Stomach (tissue), 9 donors: ENCODE results near the gene GMNC. TPM values are rescaled to one million over a fixed set of nuclear protein-coding genes. Genes with fewer than 3 reads are reported as not detected.

Experiments used
- DNase-seq, 2 donors: peaks; one replicate each; pipeline versions ENCODE4 v3.0.0 to v3.0.0-alpha.2; 2013 to 2019
- H3K27ac ChIP-seq, 5 donors: fragments of 200-600 bp in 4 of 5; sonication (generic) in 4 of 5; one replicate each; pipeline ENCODE4 v1.5.1; 2013 to 2019; ENCODE audit warnings: mild to moderate bottlenecking in 1 of 5, moderate library complexity in 1 of 5
- H3K27me3 ChIP-seq, 3 donors: fragments of 200-600 bp; sonication (generic); one replicate each; pipeline ENCODE4 v1.5.1; 2017 to 2019; ENCODE audit warnings: mixed run types in 1 of 3
- H3K36me3 ChIP-seq, 4 donors: fragments of 200-600 bp; sonication (generic); 1 replicate in 3 of 4; 2 replicates in 1 of 4; pipeline ENCODE4 v1.5.1; 2016 to 2019
- H3K4me1 ChIP-seq, 4 donors: fragments of 200-600 bp; sonication (generic); one replicate each; pipeline ENCODE4 v1.5.1; 2016 to 2019
- H3K4me3 ChIP-seq, 4 donors: fragments of 200-600 bp; sonication (generic) in 3 of 4; one replicate each; pipeline ENCODE4 v1.5.1; 2016 to 2019; ENCODE audit warnings: mild to moderate bottlenecking in 1 of 4
- H3K9me3 ChIP-seq, 4 donors: fragments of 200-600 bp; sonication (generic); one replicate each; pipeline ENCODE4 v1.5.1; 2016 to 2019
- EP300 ChIP-seq: sonication (generic); formaldehyde crosslinking; IDR thresholded peaks from one replicate; pipeline ENCODE4 v1.6.1; 2017; ENCODE audit warnings: antibody characterized with exemption
- POLR2A ChIP-seq, 4 donors: fragments of 450-650 bp; IDR thresholded peaks; one replicate each; pipeline ENCODE4 v1.6.1; 2016; ENCODE audit warnings: antibody characterized with exemption in 4 of 4, control low read depth in 2 of 4, mild to moderate bottlenecking in 1 of 4, moderate library complexity in 1 of 4
- POLR2AphosphoS5 ChIP-seq, 3 donors: sonication (generic); formaldehyde crosslinking; IDR thresholded peaks; one replicate each; pipeline ENCODE4 v1.6.1; 2016; ENCODE audit warnings: antibody characterized with exemption in 3 of 3
- WGBS, 5 donors: extraction: QIAGEN DNeasy Blood & Tissue Kit in 3 of 5; methylation state at CpG; one replicate each; pipeline versions ENCODE4 v1.1.5 to v1.1.7; 2013 to 2018; 5-methylcytosine and 5-hydroxymethylcytosine counted together
- intact Hi-C: fragments of 100-400 bp; cut with DNase I; formaldehyde crosslinking; loops from one replicate; pipeline ENCODE4 v1.15.1; 2023; ENCODE audit warnings: low total_unique reads
- polyA plus RNA-seq, 3 donors: library from polyadenylated mRNA; stranded (reverse); fragments of 200-250 nt; gene quantifications; one replicate each; pipeline ENCODE4 v1.2.3, GENCODE V29; 2013
- total RNA-seq, 5 donors: library from RNA; depleted of rRNA; stranded (reverse); fragments of >200 nt; gene quantifications; one replicate each; pipeline versions ENCODE4 v1.1.0 to v1.2.3, GENCODE V29; 2014 to 2016
- TF ChIP-seq, protein P1 (sequence below), 7 experiments: fragments of 450-650 bp in 4 of 7; fragments of 200-600 bp in 3 of 7; sonication (generic) in 3 of 7; IDR thresholded peaks; one replicate each; pipeline ENCODE4 v1.5.1; 2016 to 2019; ENCODE audit warnings: antibody characterized with exemption in 7 of 7, control low read depth in 2 of 7, mild to moderate bottlenecking in 1 of 7
- donor health status: healthy with polysubstance abuse.
- donor health status: Bipolar disorder and iron deficiency.
- donor health status: healthy.

The GMNC gene
- total and polyA plus RNA-seq, 8 donors: 0.18 to 1.0 TPM; not detected in 6

- intact Hi-C loops: no loop called here
- no peak overlapping the region for H3K4me3 ChIP-seq
- DNase-seq: no peak
- no peaks in the 10 kb centered on the region for H3K36me3 ChIP-seq
- TF ChIP-seq EP300 (no peak), POLR2AphosphoS5 (IDR thresholded peaks at IDR 0.05) (no peak), POLR2A (IDR thresholded peaks at IDR 0.05) (no peak)
- TF ChIP-seq, protein P1, sequence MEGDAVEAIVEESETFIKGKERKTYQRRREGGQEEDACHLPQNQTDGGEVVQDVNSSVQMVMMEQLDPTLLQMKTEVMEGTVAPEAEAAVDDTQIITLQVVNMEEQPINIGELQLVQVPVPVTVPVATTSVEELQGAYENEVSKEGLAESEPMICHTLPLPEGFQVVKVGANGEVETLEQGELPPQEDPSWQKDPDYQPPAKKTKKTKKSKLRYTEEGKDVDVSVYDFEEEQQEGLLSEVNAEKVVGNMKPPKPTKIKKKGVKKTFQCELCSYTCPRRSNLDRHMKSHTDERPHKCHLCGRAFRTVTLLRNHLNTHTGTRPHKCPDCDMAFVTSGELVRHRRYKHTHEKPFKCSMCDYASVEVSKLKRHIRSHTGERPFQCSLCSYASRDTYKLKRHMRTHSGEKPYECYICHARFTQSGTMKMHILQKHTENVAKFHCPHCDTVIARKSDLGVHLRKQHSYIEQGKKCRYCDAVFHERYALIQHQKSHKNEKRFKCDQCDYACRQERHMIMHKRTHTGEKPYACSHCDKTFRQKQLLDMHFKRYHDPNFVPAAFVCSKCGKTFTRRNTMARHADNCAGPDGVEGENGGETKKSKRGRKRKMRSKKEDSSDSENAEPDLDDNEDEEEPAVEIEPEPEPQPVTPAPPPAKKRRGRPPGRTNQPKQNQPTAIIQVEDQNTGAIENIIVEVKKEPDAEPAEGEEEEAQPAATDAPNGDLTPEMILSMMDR (IDR thresholded peaks at IDR 0.05): no peak
- H3K27ac ChIP-seq: no peak overlapping the region
- 14 to 46% (median 29%) methylated on average over 2 of the region's 2 CpGs for WGBS, 5 donors
- H3K9me3 ChIP-seq: no peaks in the 10 kb centered on the region
- H3K4me1 ChIP-seq: peaks cover 0 to 11% (median 4%) of the 10 kb centered on the region in 4 donors
- H3K27me3 ChIP-seq: peaks cover 0 to 8% (median 4%) of the 10 kb centered on the region in 3 donors
Observed at GRCh38 chr3:190865419-190865818, 2.9 kb upstream of the GMNC start.

DNA sequence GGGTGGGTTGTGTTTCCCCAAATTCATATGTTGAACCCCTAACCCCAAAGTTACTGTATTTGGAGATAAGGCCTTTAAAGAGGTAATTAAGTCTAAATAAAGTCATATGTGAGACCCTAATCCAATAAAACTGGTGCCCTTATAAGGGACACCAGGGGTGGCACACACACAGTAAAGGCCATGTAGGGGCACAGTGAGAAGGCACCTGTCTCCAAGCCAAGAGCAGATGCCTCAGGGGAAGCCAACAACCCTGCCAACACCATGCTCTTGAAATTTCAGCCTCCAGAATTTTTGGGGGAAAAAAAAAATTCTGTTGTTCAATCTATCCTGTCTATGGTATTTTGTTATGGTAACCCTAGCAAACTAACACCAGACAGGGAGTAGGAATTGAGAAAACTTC lies 1.5 kb upstream of the GMNC start:
- peaks cover 0 to 11% (median 4%) of the 10 kb centered on the region in 4 donors for H3K4me1 ChIP-seq
- intact Hi-C loops: no loop called here
- H3K27ac ChIP-seq: no peak overlapping the region
- peaks cover 0 to 8% (median 4%) of the 10 kb centered on the region in 3 donors for H3K27me3 ChIP-seq
- DNase-seq: no peak
- no peaks in the 10 kb centered on the region for H3K36me3 ChIP-seq
- TF ChIP-seq EP300 (no peak), POLR2A (IDR thresholded peaks at IDR 0.05) (no peak), POLR2AphosphoS5 (IDR thresholded peaks at IDR 0.05) (no peak)
- TF ChIP-seq, protein P1 (IDR thresholded peaks at IDR 0.05): no peak
- H3K4me3 ChIP-seq: no peak overlapping the region
- H3K9me3 ChIP-seq: no peaks in the 10 kb centered on the region

GRCh38 chr3:190863119-190863465 lies 598 bp upstream of the GMNC start:
- Histone ChIP-seq H3K36me3 (no peaks in the 10 kb centered on the region), H3K27ac (peak overlapping the region in 4 of 5 donors; percentile 67 to 85 (median 84)), H3K9me3 (no peaks in the 10 kb centered on the region), H3K4me1 (peaks cover 0 to 11% (median 4%) of the 10 kb centered on the region in 4 donors), H3K4me3 (peak overlapping the region; percentile 66 to 79 (median 70)), H3K27me3 (peaks cover 0 to 8% (median 4%) of the 10 kb centered on the region in 3 donors)
- intact Hi-C loops: no loop called here
- no peak for DNase-seq
- TF ChIP-seq, protein P1 (IDR thresholded peaks at IDR 0.05): no peak
- TF ChIP-seq POLR2A (IDR thresholded peaks at IDR 0.05) (no peak), POLR2AphosphoS5 (IDR thresholded peaks at IDR 0.05) (no peak), EP300 (no peak)
- 8 to 11% (median 10%) methylated on average over 6 of the region's 6 CpGs for WGBS, 5 donors

GRCh38 chr3:190860521-190860920 lies 2.0 kb downstream of the GMNC start:
- H3K36me3 ChIP-seq: no peaks in the 10 kb centered on the region
- TF ChIP-seq POLR2A (IDR thresholded peaks at IDR 0.05) (no peak), EP300 (no peak), POLR2AphosphoS5 (IDR thresholded peaks at IDR 0.05) (no peak)
- TF ChIP-seq, protein P1 (IDR thresholded peaks at IDR 0.05): no peak
- H3K4me1 ChIP-seq: peaks cover 0 to 11% (median 4%) of the 10 kb centered on the region in 4 donors
- DNase-seq: peak in 1 of 2 donors; percentile 50
- H3K9me3 ChIP-seq: no peaks in the 10 kb centered on the region
- 65 to 78% (median 72%) methylated on average over 7 of the region's 7 CpGs for WGBS, 5 donors
- H3K4me3 ChIP-seq: no peak overlapping the region
- intact Hi-C loops: no loop called here
- H3K27ac ChIP-seq: no peak overlapping the region
- H3K27me3 ChIP-seq: peaks cover 0 to 8% (median 4%) of the 10 kb centered on the region in 3 donors
